Progenitor cell of endocrine pancreas (in vitro differentiated cells): ENCODE data around the gene CLDN25. TPM values are rescaled to one million over a fixed set of nuclear protein-coding genes. Genes with fewer than 3 reads are reported as not detected.
A peak's percentile ranks its signal among the peaks of the same experiment; 100 is the strongest.

ENCODE experiments used
- DNase-seq: peaks from one replicate; pipeline ENCODE4 v3.0.0; 2021; ENCODE audit warnings: low spot score; ENCODE audit not compliant: unreplicated experiment
- H3K27ac Mint-ChIP-seq: 2 replicates; pipeline ENCODE4 v1.8.0; 2021; ENCODE audit warnings: mild to moderate bottlenecking, moderate library complexity, mixed read lengths
- H3K27me3 Mint-ChIP-seq: 2 replicates; pipeline ENCODE4 v1.8.0; 2021; ENCODE audit warnings: mixed read lengths
- H3K36me3 Mint-ChIP-seq: 2 replicates; pipeline ENCODE4 v1.8.0; 2022; ENCODE audit warnings: mixed read lengths; ENCODE audit not compliant: insufficient read depth
- H3K4me1 Mint-ChIP-seq: 2 replicates; pipeline ENCODE4 v1.8.0; 2021; ENCODE audit warnings: low read depth, mixed read lengths
- H3K4me3 Mint-ChIP-seq: 2 replicates; pipeline ENCODE4 v1.8.0; 2021; ENCODE audit warnings: low read depth, mild to moderate bottlenecking, moderate library complexity, mixed read lengths
- H3K9me3 Mint-ChIP-seq: 2 replicates; pipeline ENCODE4 v1.8.0; 2021; ENCODE audit warnings: low read depth, mixed read lengths
- CTCF ChIP-seq: fragments of 200-600 bp; sonication (generic); IDR thresholded peaks from one replicate; pipeline ENCODE4 v1.5.0; 2021; ENCODE audit warnings: antibody characterized with exemption, mild to moderate bottlenecking; ENCODE audit not compliant: unreplicated experiment
- long read RNA-seq: library from polyadenylated mRNA; unstranded; transcript quantifications from one replicate; pipeline ENCODE4 v2.0.0, GENCODE V29; 2020
- total RNA-seq: library from RNA; stranded (reverse); gene quantifications from 2 replicates; pipeline ENCODE4 v1.2.1, GENCODE V29; 2021

CLDN25 gene
- not detected in 2 replicates for total RNA-seq
- long read RNA-seq: 0 reads

GRCh38 chr11:113779496-113779895, at the start of gene CLDN25:
Gene CLDN25 (plus strand): TSS chr11:113779796. CDS start chr11:113779796, 0 bp downstream.
- H3K27ac Mint-ChIP-seq: no peak within 1 kb of the TSS
- TF ChIP-seq CTCF: no peak
- no peaks in the 10 kb centered on the region for H3K36me3 Mint-ChIP-seq
- DNase-seq: no peak
- no peaks in the 10 kb centered on the region for H3K9me3 Mint-ChIP-seq
- no peak within 1 kb of the TSS for H3K4me3 Mint-ChIP-seq
- H3K27me3 Mint-ChIP-seq: peaks cover 47% of the 10 kb centered on the region
- H3K4me1 Mint-ChIP-seq: no peaks in the 10 kb centered on the region

- Mint-ChIP-seq H3K9me3 (no peaks in the 10 kb centered on the region), H3K27ac (no peak overlapping the region), H3K4me1 (peaks cover 11% of the 10 kb centered on the region), H3K36me3 (peaks cover 2% of the 10 kb centered on the region), H3K27me3 (no peaks in the 10 kb centered on the region), H3K4me3 (no peak overlapping the region)
- DNase-seq: no peak
- peak; percentile 66 for TF ChIP-seq CTCF
Observed at GRCh38 chr11:113730887-113731726, 48.5 kb upstream of the CLDN25 start.

GRCh38 chr11:113732092-113732491, 47.5 kb upstream of the CLDN25 start:
- H3K4me3 Mint-ChIP-seq: no peak overlapping the region
- no peaks in the 10 kb centered on the region for H3K27me3 Mint-ChIP-seq
- peaks cover 2% of the 10 kb centered on the region for H3K4me1 Mint-ChIP-seq
- no peak overlapping the region for H3K27ac Mint-ChIP-seq
- no peaks in the 10 kb centered on the region for H3K9me3 Mint-ChIP-seq
- TF ChIP-seq CTCF: no peak
- no peak for DNase-seq
- H3K36me3 Mint-ChIP-seq: peaks cover 4% of the 10 kb centered on the region

GRCh38 chr11:113736323-113736722, 43.3 kb upstream of the CLDN25 start:
- peaks cover 10% of the 10 kb centered on the region for H3K36me3 Mint-ChIP-seq
- H3K4me1 Mint-ChIP-seq: no peaks in the 10 kb centered on the region
- H3K27ac Mint-ChIP-seq: no peak overlapping the region
- no peaks in the 10 kb centered on the region for H3K9me3 Mint-ChIP-seq
- DNase-seq: no peak
- H3K27me3 Mint-ChIP-seq: no peaks in the 10 kb centered on the region
- H3K4me3 Mint-ChIP-seq: no peak overlapping the region
- no peak for TF ChIP-seq CTCF

- peaks cover 5% of the 10 kb centered on the region for H3K9me3 Mint-ChIP-seq
- no peaks in the 10 kb centered on the region for H3K27me3 Mint-ChIP-seq
- TF ChIP-seq CTCF: no peak
- H3K27ac Mint-ChIP-seq: no peak overlapping the region
- no peak for DNase-seq
- peaks cover 14% of the 10 kb centered on the region for H3K36me3 Mint-ChIP-seq
- no peak overlapping the region for H3K4me3 Mint-ChIP-seq
- no peaks in the 10 kb centered on the region for H3K4me1 Mint-ChIP-seq
Observed at GRCh38 chr11:113752932-113753331, 26.7 kb upstream of the CLDN25 start.
